Bladder microvascular endothelial cell (primary cell): ENCODE data around the gene CXorf66. TPM values are rescaled to one million over a fixed set of nuclear protein-coding genes. Genes with fewer than 3 reads are reported as not detected.

Experiments
- total RNA-seq: library from RNA; depleted of rRNA; stranded (reverse); fragments of >200 nt; gene quantifications from 2 replicates; pipeline ENCODE4 v1.2.3, GENCODE V29; 2014

The CXorf66 gene, protein sequence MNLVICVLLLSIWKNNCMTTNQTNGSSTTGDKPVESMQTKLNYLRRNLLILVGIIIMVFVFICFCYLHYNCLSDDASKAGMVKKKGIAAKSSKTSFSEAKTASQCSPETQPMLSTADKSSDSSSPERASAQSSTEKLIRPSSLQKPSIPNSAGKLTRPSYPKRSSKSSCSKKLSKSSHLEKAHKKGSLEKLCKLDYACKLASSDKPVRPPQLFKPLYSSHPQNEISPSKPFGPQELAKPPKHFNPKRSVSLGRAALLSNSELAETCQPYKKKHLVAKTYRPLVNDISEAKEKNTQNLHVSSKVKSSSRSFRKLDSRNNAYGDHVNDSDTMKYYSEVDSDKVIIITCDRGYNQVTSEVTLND
- total RNA-seq, result not detected in 2 replicates

DNA sequence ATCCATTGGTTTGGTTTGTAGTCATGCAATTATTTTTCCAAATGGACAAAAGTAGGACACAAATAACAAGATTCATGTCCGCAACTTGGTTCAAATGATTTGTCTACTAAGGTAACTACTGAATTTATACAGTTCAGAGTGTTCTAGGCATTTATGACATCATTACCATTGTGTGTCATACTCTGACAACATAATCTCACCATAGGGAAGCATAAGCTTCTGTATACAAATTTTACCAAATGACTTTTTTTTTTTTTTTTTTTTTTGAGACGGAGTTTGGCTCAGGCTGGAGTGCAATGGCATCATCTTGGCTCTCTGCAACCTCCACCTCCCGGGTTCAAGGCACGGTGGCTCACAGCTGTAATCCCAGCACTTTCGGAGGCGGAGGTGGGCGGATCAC, at the start of gene CXorf66:
Gene CXorf66, minus strand, starts transcription at position 101 of the 400 bp plus-strand sequence. Its CDS starts 25 bp downstream, at position 76.

GRCh38 chrX:139932901-139933796, 32.2 kb downstream of the CXorf66 start, which contains the start of gene ATP11C:
ATP11C (minus strand) TSS chrX:139933053; CDS start chrX:139932042, 1,011 bp downstream.

Other genes with a start within 250 kb of the CXorf66 start
- 56.1 and 60.7 TPM in 2 replicates for gene ATP11C, start 32.5 kb downstream of the CXorf66 start, total RNA-seq